Esophagus muscularis mucosa (tissue), 3 donors: ENCODE results near the gene CCDC149.

ENCODE experiments used
- POLR2A ChIP-seq: fragments of 450-650 bp; IDR thresholded peaks from one replicate; pipeline ENCODE4 v1.6.1; 2017; ENCODE audit warnings: antibody characterized with exemption, moderate library complexity, mild to moderate bottlenecking, low read depth
- TF ChIP-seq, protein P1 (sequence below), 3 experiments: fragments of 200-600 bp in 2 of 3; fragments of 450-650 bp in 1 of 3; sonication (generic) in 2 of 3; IDR thresholded peaks; one replicate each; pipeline ENCODE4 v1.5.1; 2017 to 2019; ENCODE audit warnings: antibody characterized with exemption in 3 of 3, mild to moderate bottlenecking in 2 of 3, moderate library complexity in 1 of 3

DNA sequence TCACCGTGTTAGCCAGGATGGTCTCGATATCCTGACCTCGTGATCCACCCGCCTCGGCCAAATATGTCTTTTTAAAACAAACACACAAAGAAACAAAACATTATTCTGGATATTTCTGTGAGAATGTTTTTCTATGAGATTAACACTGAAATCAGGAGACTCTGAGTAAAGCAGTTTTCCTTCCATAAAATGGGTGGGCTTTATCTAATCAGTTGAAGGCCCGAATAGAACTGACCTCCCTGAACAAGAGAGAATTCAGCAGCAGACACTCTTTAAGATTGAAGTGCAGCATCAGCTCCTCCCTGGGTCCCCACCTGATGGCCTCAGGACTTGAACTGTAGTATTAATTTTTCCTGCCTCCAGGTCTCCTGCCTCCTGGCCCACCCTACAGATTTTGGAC lies 139.9 kb downstream of the CCDC149 start:
- TF ChIP-seq, protein P1, sequence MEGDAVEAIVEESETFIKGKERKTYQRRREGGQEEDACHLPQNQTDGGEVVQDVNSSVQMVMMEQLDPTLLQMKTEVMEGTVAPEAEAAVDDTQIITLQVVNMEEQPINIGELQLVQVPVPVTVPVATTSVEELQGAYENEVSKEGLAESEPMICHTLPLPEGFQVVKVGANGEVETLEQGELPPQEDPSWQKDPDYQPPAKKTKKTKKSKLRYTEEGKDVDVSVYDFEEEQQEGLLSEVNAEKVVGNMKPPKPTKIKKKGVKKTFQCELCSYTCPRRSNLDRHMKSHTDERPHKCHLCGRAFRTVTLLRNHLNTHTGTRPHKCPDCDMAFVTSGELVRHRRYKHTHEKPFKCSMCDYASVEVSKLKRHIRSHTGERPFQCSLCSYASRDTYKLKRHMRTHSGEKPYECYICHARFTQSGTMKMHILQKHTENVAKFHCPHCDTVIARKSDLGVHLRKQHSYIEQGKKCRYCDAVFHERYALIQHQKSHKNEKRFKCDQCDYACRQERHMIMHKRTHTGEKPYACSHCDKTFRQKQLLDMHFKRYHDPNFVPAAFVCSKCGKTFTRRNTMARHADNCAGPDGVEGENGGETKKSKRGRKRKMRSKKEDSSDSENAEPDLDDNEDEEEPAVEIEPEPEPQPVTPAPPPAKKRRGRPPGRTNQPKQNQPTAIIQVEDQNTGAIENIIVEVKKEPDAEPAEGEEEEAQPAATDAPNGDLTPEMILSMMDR (IDR thresholded peaks at IDR 0.05): no peak
- no peak for TF ChIP-seq POLR2A
